AG09319 (cell line): ENCODE measurements around the gene HDLBP.

ENCODE experiments used
- DNase-seq: peaks from one replicate; pipeline ENCODE4 v3.0.0-alpha.2; 2010; ENCODE audit warnings: low read depth; ENCODE audit errors: extremely low read depth
- CTCF ChIP-seq: IDR thresholded peaks from 2 replicates; pipeline ENCODE4 v1.5.1; 2011; ENCODE audit warnings: low read depth, mild to moderate bottlenecking, inconsistent platforms, low read length, moderate library complexity

Gene HDLBP

GRCh38 chr2:241225983-241226382 lies 89.5 kb downstream of the HDLBP start:
- no peak for DNase-seq
- no peak for TF ChIP-seq CTCF

- TF ChIP-seq CTCF, result no peak
- DNase-seq, result no peak
Measured at GRCh38 chr2:241225545-241225944, 89.9 kb downstream of the HDLBP start.

- no peak for DNase-seq
- TF ChIP-seq CTCF, result no peak
Measured at GRCh38 chr2:241224851-241225438, 90.5 kb downstream of the HDLBP start.

- DNase-seq, result no peak
- peak; percentile 4 for TF ChIP-seq CTCF
Measured at GRCh38 chr2:241224018-241224850, 91.2 kb downstream of the HDLBP start.

- DNase-seq, result no peak
- no peak for TF ChIP-seq CTCF
Measured at GRCh38 chr2:241223211-241224017, 92.1 kb downstream of the HDLBP start.

GRCh38 chr2:241219856-241220356 lies 95.6 kb downstream of the HDLBP start:
- TF ChIP-seq CTCF, result no peak
- no peak for DNase-seq
